ENCODE results near the gene STOML1.
A peak's percentile ranks its signal among the peaks of the same experiment; 100 is the strongest.

STOML1 gene

GRCh38 chr15:73954188-73955145, 37.6 kb downstream of the STOML1 start:
- no peaks in the 10 kb centered on the region for H3K36me3 Mint-ChIP-seq
- no peak overlapping the region for H3K27ac Mint-ChIP-seq
- H3K27me3 Mint-ChIP-seq: peaks cover 1% of the 10 kb centered on the region
- no peak overlapping the region for H3K4me3 Mint-ChIP-seq
- H3K4me1 Mint-ChIP-seq: peaks cover 17% of the 10 kb centered on the region
- ATAC-seq (ENCODE audit: low read depth) (no peak), DNase-seq (ENCODE audit: low spot score in 2 of 2) (no peak)
- no peaks in the 10 kb centered on the region for H3K9me3 Mint-ChIP-seq

- no peak overlapping the region for H3K4me3 Mint-ChIP-seq
- no peaks in the 10 kb centered on the region for H3K9me3 Mint-ChIP-seq
- H3K4me1 Mint-ChIP-seq: peaks cover 11% of the 10 kb centered on the region
- DNase-seq (ENCODE audit: low spot score in 2 of 2) (no peak), ATAC-seq (ENCODE audit: low read depth) (no peak)
- peaks cover 1% of the 10 kb centered on the region for H3K27me3 Mint-ChIP-seq
- no peak overlapping the region for H3K27ac Mint-ChIP-seq
- no peaks in the 10 kb centered on the region for H3K36me3 Mint-ChIP-seq
These were observed 39.0 kb downstream of the STOML1 start for GRCh38 chr15:73952913-73953750.

- DNase-seq (ENCODE audit: low spot score in 2 of 2): no peak
- Mint-ChIP-seq H3K4me1 (peaks cover 11% of the 10 kb centered on the region), H3K36me3 (no peaks in the 10 kb centered on the region), H3K9me3 (no peaks in the 10 kb centered on the region), H3K4me3 (no peak overlapping the region), H3K27me3 (no peaks in the 10 kb centered on the region), H3K27ac (no peak overlapping the region)
- no peak for ATAC-seq (ENCODE audit: low read depth)
These were observed 39.8 kb downstream of the STOML1 start for GRCh38 chr15:73952171-73952912.

GRCh38 chr15:73951601-73952000, 40.5 kb downstream of the STOML1 start:
- ATAC-seq (ENCODE audit: low read depth): no peak
- Mint-ChIP-seq H3K4me1 (peaks cover 11% of the 10 kb centered on the region), H3K9me3 (no peaks in the 10 kb centered on the region), H3K36me3 (no peaks in the 10 kb centered on the region), H3K27ac (no peak overlapping the region), H3K27me3 (no peaks in the 10 kb centered on the region), H3K4me3 (no peak overlapping the region)
- no peak for DNase-seq (ENCODE audit: low spot score in 2 of 2)

GRCh38 chr15:73950831-73951561, 41.1 kb downstream of the STOML1 start:
- ATAC-seq (ENCODE audit: low read depth): peak; percentile 82
- no peaks in the 10 kb centered on the region for H3K36me3 Mint-ChIP-seq
- peaks cover 15% of the 10 kb centered on the region for H3K4me1 Mint-ChIP-seq

GRCh38 chr15:73950479-73950830, 41.6 kb downstream of the STOML1 start:
- H3K4me1 Mint-ChIP-seq: peaks cover 16% of the 10 kb centered on the region
- no peak overlapping the region for H3K4me3 Mint-ChIP-seq
- no peaks in the 10 kb centered on the region for H3K27me3 Mint-ChIP-seq
- H3K36me3 Mint-ChIP-seq: no peaks in the 10 kb centered on the region
- DNase-seq (ENCODE audit: low spot score in 2 of 2): no peak
- H3K27ac Mint-ChIP-seq: no peak overlapping the region
- H3K9me3 Mint-ChIP-seq: no peaks in the 10 kb centered on the region
- no peak for ATAC-seq (ENCODE audit: low read depth)

More at GRCh38 chr15:73950831-73951561, 41.1 kb downstream of the STOML1 start:
- peak in 1 of 2 donors; percentile 44 for DNase-seq (ENCODE audit: low spot score in 2 of 2)
- no peaks in the 10 kb centered on the region for H3K9me3 Mint-ChIP-seq
- no peaks in the 10 kb centered on the region for H3K27me3 Mint-ChIP-seq
- no peak overlapping the region for H3K27ac Mint-ChIP-seq
- H3K4me3 Mint-ChIP-seq: no peak overlapping the region

GRCh38 chr15:73949496-73949895, 42.6 kb downstream of the STOML1 start:
- Mint-ChIP-seq H3K27ac (no peak overlapping the region), H3K4me3 (no peak overlapping the region), H3K27me3 (peaks cover 4% of the 10 kb centered on the region), H3K9me3 (no peaks in the 10 kb centered on the region), H3K4me1 (peaks cover 16% of the 10 kb centered on the region), H3K36me3 (no peaks in the 10 kb centered on the region)
- DNase-seq (ENCODE audit: low spot score in 2 of 2) (no peak), ATAC-seq (ENCODE audit: low read depth) (no peak)

- DNase-seq (ENCODE audit: low spot score in 2 of 2) (no peak), ATAC-seq (ENCODE audit: low read depth) (no peak)
- Mint-ChIP-seq H3K27me3 (peaks cover 4% of the 10 kb centered on the region), H3K9me3 (no peaks in the 10 kb centered on the region), H3K27ac (no peak overlapping the region), H3K4me1 (peaks cover 16% of the 10 kb centered on the region), H3K36me3 (no peaks in the 10 kb centered on the region), H3K4me3 (no peak overlapping the region)
These were observed 43.1 kb downstream of the STOML1 start for GRCh38 chr15:73948982-73949381.

GRCh38 chr15:73948396-73948795, 43.7 kb downstream of the STOML1 start:
- ATAC-seq (ENCODE audit: low read depth): no peak
- Mint-ChIP-seq H3K36me3 (no peaks in the 10 kb centered on the region), H3K4me3 (no peak overlapping the region), H3K9me3 (no peaks in the 10 kb centered on the region), H3K27ac (no peak overlapping the region), H3K27me3 (peaks cover 4% of the 10 kb centered on the region), H3K4me1 (peaks cover 16% of the 10 kb centered on the region)
- DNase-seq (ENCODE audit: low spot score in 2 of 2): no peak

GRCh38 chr15:73947651-73948050, 44.4 kb downstream of the STOML1 start:
- Mint-ChIP-seq H3K36me3 (no peaks in the 10 kb centered on the region), H3K9me3 (no peaks in the 10 kb centered on the region), H3K27ac (no peak overlapping the region), H3K27me3 (peaks cover 4% of the 10 kb centered on the region), H3K4me3 (no peak overlapping the region), H3K4me1 (peaks cover 17% of the 10 kb centered on the region)
- ATAC-seq (ENCODE audit: low read depth): no peak
- no peak for DNase-seq (ENCODE audit: low spot score in 2 of 2)

GRCh38 chr15:73946795-73947370, 45.2 kb downstream of the STOML1 start:
- ATAC-seq (ENCODE audit: low read depth): no peak
- Mint-ChIP-seq H3K36me3 (no peaks in the 10 kb centered on the region), H3K4me1 (peaks cover 23% of the 10 kb centered on the region), H3K4me3 (no peak overlapping the region), H3K9me3 (no peaks in the 10 kb centered on the region), H3K27ac (no peak overlapping the region), H3K27me3 (peaks cover 4% of the 10 kb centered on the region)
- no peak for DNase-seq (ENCODE audit: low spot score in 2 of 2)

- Mint-ChIP-seq H3K36me3 (no peaks in the 10 kb centered on the region), H3K27ac (no peak overlapping the region), H3K4me1 (peaks cover 27% of the 10 kb centered on the region), H3K27me3 (peaks cover 4% of the 10 kb centered on the region), H3K9me3 (no peaks in the 10 kb centered on the region), H3K4me3 (no peak overlapping the region)
- DNase-seq (ENCODE audit: low spot score in 2 of 2) (no peak), ATAC-seq (ENCODE audit: low read depth) (peak; percentile 34)
These were observed 45.9 kb downstream of the STOML1 start for GRCh38 chr15:73946046-73946721.

GRCh38 chr15:73945130-73945508, 47.0 kb downstream of the STOML1 start:
- Mint-ChIP-seq H3K36me3 (no peaks in the 10 kb centered on the region), H3K4me3 (no peak overlapping the region), H3K27me3 (peaks cover 4% of the 10 kb centered on the region), H3K27ac (no peak overlapping the region), H3K4me1 (peaks cover 18% of the 10 kb centered on the region), H3K9me3 (no peaks in the 10 kb centered on the region)
- no peak for ATAC-seq (ENCODE audit: low read depth)
- DNase-seq (ENCODE audit: low spot score in 2 of 2): no peak
